ENCODE results near the gene THG1L. TPM values are rescaled to one million over a fixed set of nuclear protein-coding genes. Genes with fewer than 3 reads are reported as not detected.

Gene THG1L
- total and polyA plus RNA-seq, 3 donors from 2014 or later, result 11.9 to 18.1 (median 14.0) TPM

DNA sequence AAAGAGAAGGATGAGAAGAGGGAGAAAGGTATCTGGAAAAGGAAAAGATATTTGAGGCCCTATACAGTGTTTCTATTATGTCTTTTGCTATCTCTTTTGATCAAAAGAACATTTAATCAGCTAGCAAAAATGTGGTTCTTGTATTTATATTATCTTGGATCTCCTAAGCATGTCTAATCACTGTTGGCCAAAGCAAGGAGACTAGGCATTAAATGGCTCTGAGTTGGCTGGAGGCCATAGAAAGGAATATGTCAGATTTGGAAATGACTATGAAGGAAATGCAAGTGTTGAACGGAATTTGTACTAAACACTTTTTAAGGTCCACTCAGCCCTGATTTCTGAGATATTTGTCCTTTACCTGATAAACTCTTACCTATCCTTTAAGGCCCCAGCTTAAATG, 22.4 kb upstream of the THG1L start:
- DNase-seq, result no peak
- Histone ChIP-seq H3K4me1 (no peaks in the 10 kb centered on the region), H3K27ac (no peak overlapping the region), H3K9me3 (no peaks in the 10 kb centered on the region), H3K36me3 (ENCODE audit: low read depth, missing control alignments) (no peaks in the 10 kb centered on the region), H3K4me3 (no peak overlapping the region), H3K27me3 (no peaks in the 10 kb centered on the region)
- TF ChIP-seq, protein P1, sequence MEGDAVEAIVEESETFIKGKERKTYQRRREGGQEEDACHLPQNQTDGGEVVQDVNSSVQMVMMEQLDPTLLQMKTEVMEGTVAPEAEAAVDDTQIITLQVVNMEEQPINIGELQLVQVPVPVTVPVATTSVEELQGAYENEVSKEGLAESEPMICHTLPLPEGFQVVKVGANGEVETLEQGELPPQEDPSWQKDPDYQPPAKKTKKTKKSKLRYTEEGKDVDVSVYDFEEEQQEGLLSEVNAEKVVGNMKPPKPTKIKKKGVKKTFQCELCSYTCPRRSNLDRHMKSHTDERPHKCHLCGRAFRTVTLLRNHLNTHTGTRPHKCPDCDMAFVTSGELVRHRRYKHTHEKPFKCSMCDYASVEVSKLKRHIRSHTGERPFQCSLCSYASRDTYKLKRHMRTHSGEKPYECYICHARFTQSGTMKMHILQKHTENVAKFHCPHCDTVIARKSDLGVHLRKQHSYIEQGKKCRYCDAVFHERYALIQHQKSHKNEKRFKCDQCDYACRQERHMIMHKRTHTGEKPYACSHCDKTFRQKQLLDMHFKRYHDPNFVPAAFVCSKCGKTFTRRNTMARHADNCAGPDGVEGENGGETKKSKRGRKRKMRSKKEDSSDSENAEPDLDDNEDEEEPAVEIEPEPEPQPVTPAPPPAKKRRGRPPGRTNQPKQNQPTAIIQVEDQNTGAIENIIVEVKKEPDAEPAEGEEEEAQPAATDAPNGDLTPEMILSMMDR (IDR thresholded peaks at IDR 0.05), result no peak
- intact Hi-C loops (cut with DNase I; ENCODE audit: low total_unique reads), result no loop called here
- 68 to 76% methylated on average over 1 of the region's 1 CpG for WGBS, 2 donors

DNA sequence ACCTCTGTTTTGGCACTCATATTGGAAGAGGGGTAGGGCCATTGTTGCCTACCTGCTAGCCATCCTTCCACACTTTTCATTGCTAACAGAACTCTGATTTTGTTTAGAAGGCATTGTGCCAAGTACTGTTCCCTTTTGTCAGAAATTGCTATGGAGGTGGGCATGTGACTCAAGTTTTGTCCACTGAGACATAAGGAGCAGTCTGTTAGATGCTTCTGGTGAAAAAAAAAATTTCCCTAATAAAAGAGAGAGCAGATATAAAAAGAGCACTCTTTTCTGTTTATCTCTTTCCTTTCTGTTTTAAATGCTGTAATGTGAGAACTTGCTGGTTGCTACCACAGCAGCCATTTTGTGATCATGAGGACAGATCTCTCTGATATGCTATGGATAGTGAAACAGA, 21.9 kb upstream of the THG1L start:
- no peaks in the 10 kb centered on the region for H3K9me3 ChIP-seq
- no peaks in the 10 kb centered on the region for H3K4me1 ChIP-seq
- no peak overlapping the region for H3K4me3 ChIP-seq
- no peak for DNase-seq
- H3K27ac ChIP-seq, result no peak overlapping the region
- no peaks in the 10 kb centered on the region for H3K36me3 ChIP-seq (ENCODE audit: low read depth, missing control alignments)
- no peaks in the 10 kb centered on the region for H3K27me3 ChIP-seq
- intact Hi-C loops (cut with DNase I; ENCODE audit: low total_unique reads), result no loop called here
- TF ChIP-seq POLR2A (IDR thresholded peaks at IDR 0.05), result no peak
- TF ChIP-seq, protein P1 (IDR thresholded peaks at IDR 0.05), result no peak

DNA sequence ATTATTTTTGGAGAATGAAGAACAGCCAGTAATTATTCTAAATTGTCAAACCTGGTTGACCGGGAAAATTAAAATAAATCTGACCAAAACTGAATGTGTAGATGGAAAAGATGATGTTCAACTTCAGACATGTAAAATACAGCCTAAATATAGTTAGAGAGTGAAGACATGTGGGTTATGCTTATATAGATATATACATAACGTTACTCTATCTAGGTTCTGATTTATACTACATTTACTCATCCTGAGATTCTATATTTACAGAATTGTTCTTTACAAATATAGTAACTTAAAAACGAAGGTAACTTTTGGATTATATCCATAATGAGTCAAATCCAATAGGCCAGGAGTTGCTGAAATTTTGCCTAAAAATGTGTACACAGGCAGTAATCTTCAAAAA, 20.8 kb upstream of the THG1L start:
- TF ChIP-seq, protein P1 (IDR thresholded peaks at IDR 0.05), result no peak
- TF ChIP-seq POLR2A (IDR thresholded peaks at IDR 0.05), result no peak
- no peak overlapping the region for H3K27ac ChIP-seq
- intact Hi-C loops (cut with DNase I; ENCODE audit: low total_unique reads), result no loop called here
- 77 to 81% methylated on average over 3 of the region's 3 CpGs for WGBS, 2 donors
- no peaks in the 10 kb centered on the region for H3K9me3 ChIP-seq
- H3K36me3 ChIP-seq (ENCODE audit: low read depth, missing control alignments), result no peaks in the 10 kb centered on the region
- H3K27me3 ChIP-seq, result no peaks in the 10 kb centered on the region
- H3K4me3 ChIP-seq, result no peak overlapping the region
- no peak for DNase-seq
- no peaks in the 10 kb centered on the region for H3K4me1 ChIP-seq

DNA sequence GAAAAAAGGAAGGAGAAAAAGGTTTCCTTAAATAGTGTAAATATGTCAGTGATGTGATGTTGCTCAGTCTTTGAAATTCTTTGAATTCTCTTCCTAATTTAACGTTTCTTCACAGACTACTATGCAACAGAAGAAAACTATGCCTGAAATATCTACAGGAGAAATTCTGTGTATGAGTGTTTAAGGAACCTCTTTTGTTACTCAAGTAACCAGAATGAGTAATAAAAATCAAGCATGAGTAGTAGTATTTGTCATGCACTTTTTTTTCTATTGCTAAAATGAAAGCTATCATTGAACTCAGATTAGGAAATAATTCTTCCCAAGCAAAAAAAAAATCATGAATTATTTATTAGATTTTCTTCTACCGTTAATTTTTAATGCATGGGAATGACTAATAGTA, 20.3 kb upstream of the THG1L start:
- H3K27me3 ChIP-seq, result no peaks in the 10 kb centered on the region
- H3K9me3 ChIP-seq, result no peaks in the 10 kb centered on the region
- intact Hi-C loops (cut with DNase I; ENCODE audit: low total_unique reads), result no loop called here
- H3K27ac ChIP-seq, result no peak overlapping the region
- H3K4me1 ChIP-seq, result no peaks in the 10 kb centered on the region
- no peak for TF ChIP-seq POLR2A (IDR thresholded peaks at IDR 0.05)
- TF ChIP-seq, protein P1 (IDR thresholded peaks at IDR 0.05), result no peak
- WGBS, 2 donors, result 61 to 77% methylated on average over 2 of the region's 2 CpGs
- DNase-seq, result no peak
- no peaks in the 10 kb centered on the region for H3K36me3 ChIP-seq (ENCODE audit: low read depth, missing control alignments)
- no peak overlapping the region for H3K4me3 ChIP-seq

DNA sequence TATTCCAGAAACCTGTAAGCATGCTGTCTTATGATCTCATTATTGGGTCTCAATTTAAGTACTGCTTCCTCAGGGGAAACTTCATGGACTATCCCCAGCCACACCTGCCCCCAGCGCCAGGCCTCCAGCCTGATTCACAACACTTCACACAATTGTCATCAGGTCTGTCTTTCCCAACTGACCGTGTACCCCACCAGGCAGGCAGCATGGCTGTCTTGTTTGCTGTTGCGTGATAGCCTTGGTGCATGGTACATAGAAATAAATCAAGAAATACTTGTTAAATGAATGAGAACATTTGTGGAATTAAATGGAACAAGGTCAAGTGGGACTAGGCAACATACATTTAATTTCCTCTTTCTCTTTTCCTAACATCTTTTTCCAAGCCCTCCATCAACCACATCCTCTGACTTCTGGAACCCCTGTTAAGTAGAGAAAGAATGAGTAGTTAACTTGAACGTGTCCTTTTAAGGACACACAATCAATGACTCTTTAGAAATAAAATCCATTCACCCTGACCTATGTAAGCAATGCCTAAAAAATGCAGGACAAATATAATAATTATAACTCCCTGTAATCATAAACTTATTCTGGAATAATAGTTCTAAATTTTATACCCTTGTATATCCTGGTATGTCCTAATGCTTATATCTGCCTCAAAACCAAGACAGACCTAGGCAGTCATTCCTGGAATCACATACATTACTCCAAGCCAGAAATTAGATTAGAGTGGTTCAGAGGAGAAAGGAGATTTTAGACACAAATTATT, 17.2 kb upstream of the THG1L start:
- WGBS, 2 donors, result 93 to 95% methylated on average over 4 of the region's 4 CpGs
- Histone ChIP-seq H3K36me3 (ENCODE audit: low read depth, missing control alignments) (no peaks in the 10 kb centered on the region), H3K27ac (no peak overlapping the region), H3K4me1 (no peaks in the 10 kb centered on the region), H3K27me3 (no peaks in the 10 kb centered on the region), H3K4me3 (no peak overlapping the region), H3K9me3 (no peaks in the 10 kb centered on the region)
- intact Hi-C loops (cut with DNase I; ENCODE audit: low total_unique reads), result no loop called here
- no peak for TF ChIP-seq POLR2A (IDR thresholded peaks at IDR 0.05)
- TF ChIP-seq, protein P1 (IDR thresholded peaks at IDR 0.05), result no peak
- DNase-seq, result no peak

All from testis (tissue), 3 donors.